BE2C (cell line): ENCODE results near the gene METTL15.
"Not testable (repeated sequence)": the region's sequence is repeated elsewhere in the genome, so short reads cannot be mapped to it uniquely, and the experiment has no call there.

Source experiments
- DNase-seq: peaks from one replicate; pipeline ENCODE4 v3.0.0-alpha.2; 2020
- H3K27me3 ChIP-seq: fragments of 250-450 bp; sonication (Bioruptor Pico); 2 replicates; pipeline ENCODE4 v1.5.1; 2020; ENCODE audit warnings: mild to moderate bottlenecking
- H3K36me3 ChIP-seq: fragments of 250-450 bp; sonication (Bioruptor Pico); 2 replicates; pipeline ENCODE4 v1.5.1; 2020; ENCODE audit warnings: mild to moderate bottlenecking
- H3K4me1 ChIP-seq: fragments of 250-450 bp; sonication (Bioruptor Pico); 2 replicates; pipeline ENCODE4 v1.5.1; 2020
- H3K4me3 ChIP-seq: 2 replicates; pipeline ENCODE4 v1.5.1; 2011; ENCODE audit warnings: low read depth, low read length
- H3K9me3 ChIP-seq: fragments of 250-450 bp; sonication (Bioruptor Pico); 2 replicates; pipeline ENCODE4 v1.5.1; 2020
- CTCF ChIP-seq: IDR thresholded peaks from 2 replicates; pipeline ENCODE4 v1.5.1; 2012; ENCODE audit warnings: mild to moderate bottlenecking, low read depth, low read length

The METTL15 gene

DNA sequence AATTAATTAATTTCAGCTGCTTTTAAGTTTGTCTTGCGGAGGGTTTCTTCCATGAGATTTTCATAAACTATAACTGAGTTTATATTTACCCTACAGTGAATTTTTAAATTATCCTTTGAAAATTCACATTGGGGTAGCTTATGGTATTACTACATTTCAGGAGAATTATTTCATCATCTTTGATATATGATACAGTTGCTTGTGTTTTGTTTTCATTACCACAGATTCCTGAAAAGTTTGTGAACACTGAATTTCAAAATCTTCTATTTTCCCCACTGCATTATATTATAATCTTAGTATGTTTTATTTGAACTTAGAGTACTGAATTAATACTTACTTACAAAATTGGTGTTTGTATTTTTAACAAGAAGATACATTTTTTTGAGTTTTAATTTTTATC lies 24.4 kb downstream of the METTL15 start:
- no peak for TF ChIP-seq CTCF
- no peaks in the 10 kb centered on the region for H3K27me3 ChIP-seq
- no peak for DNase-seq
- no peaks in the 10 kb centered on the region for H3K9me3 ChIP-seq
- H3K36me3 ChIP-seq, result no peaks in the 10 kb centered on the region
- H3K4me3 ChIP-seq, result no peak overlapping the region
- H3K4me1 ChIP-seq, result no peaks in the 10 kb centered on the region

DNA sequence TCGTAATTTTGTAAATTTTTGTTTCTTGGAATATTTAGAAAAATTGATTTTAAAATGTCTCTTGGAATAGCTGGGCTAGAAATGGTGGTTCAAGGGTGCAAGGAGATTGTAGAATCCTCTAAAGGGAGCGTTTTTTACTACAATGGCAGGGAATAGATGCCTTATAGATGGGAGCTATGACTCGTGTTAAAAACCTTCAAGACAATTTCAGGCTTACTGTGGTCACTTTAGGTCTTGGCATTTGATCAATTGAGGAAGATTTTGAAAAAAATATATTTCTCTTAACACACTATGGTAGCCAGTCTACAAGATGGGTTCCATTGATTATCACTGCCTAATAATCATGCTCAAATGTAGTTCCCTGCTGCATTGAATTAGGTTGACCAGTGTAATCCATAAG lies 25.0 kb downstream of the METTL15 start:
- H3K9me3 ChIP-seq, result no peaks in the 10 kb centered on the region
- H3K27me3 ChIP-seq, result no peaks in the 10 kb centered on the region
- H3K4me1 ChIP-seq, result no peaks in the 10 kb centered on the region
- TF ChIP-seq CTCF, result no peak
- no peak overlapping the region for H3K4me3 ChIP-seq
- no peaks in the 10 kb centered on the region for H3K36me3 ChIP-seq
- no peak for DNase-seq

DNA sequence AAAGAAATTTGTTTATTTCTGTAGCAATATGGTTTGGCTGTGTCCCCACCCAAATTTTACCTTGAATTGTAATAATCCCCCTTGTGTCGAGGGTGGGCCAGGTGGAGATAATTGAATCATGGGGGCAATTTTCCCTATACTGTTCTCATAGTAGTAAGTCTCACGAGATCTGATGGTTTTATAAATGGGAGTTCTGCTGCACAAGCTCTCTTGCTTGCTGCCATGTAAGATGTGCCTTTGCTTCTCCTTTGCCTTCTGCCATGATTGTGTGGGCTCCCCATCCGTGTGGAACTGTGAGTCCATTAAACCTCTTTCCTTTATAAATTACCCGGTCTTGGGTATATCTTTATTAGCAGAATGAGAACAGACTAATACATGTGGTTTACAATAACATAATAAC lies 28.0 kb downstream of the METTL15 start:
- not testable (repeated sequence) for DNase-seq, H3K27me3 ChIP-seq, H3K9me3 ChIP-seq, H3K36me3 ChIP-seq, H3K4me3 ChIP-seq, H3K4me1 ChIP-seq

GRCh38 chr11:28137366-28137765 lies 29.2 kb downstream of the METTL15 start:
- H3K4me1 ChIP-seq, result no peaks in the 10 kb centered on the region
- no peaks in the 10 kb centered on the region for H3K9me3 ChIP-seq
- H3K27me3 ChIP-seq, result no peaks in the 10 kb centered on the region
- no peaks in the 10 kb centered on the region for H3K36me3 ChIP-seq
- no peak for TF ChIP-seq CTCF
- no peak overlapping the region for H3K4me3 ChIP-seq
- no peak for DNase-seq

- Histone ChIP-seq H3K36me3 (no peaks in the 10 kb centered on the region), H3K9me3 (no peaks in the 10 kb centered on the region), H3K4me3 (no peak overlapping the region), H3K4me1 (no peaks in the 10 kb centered on the region), H3K27me3 (no peaks in the 10 kb centered on the region)
- no peak for TF ChIP-seq CTCF
- no peak for DNase-seq
Observed at GRCh38 chr11:28137832-28138231, 29.6 kb downstream of the METTL15 start.

- no peaks in the 10 kb centered on the region for H3K27me3 ChIP-seq
- peaks cover 5% of the 10 kb centered on the region; the same call in 1 of the 2 replicates for H3K4me1 ChIP-seq
- H3K9me3 ChIP-seq, result no peaks in the 10 kb centered on the region
- no peak for TF ChIP-seq CTCF
- no peaks in the 10 kb centered on the region for H3K36me3 ChIP-seq
- H3K4me3 ChIP-seq, result no peak overlapping the region
- no peak for DNase-seq
Observed at GRCh38 chr11:28139841-28140415, 31.7 kb downstream of the METTL15 start.
